Natural killer cell (primary cell): ENCODE data around the gene PRDM1. TPM values are rescaled to one million over a fixed set of nuclear protein-coding genes. Genes with fewer than 3 reads are reported as not detected.

Experiments
- ATAC-seq, 3 donors: fragments of 150-1000 bp in 2 of 3; fragments of 200-7000 bp in 1 of 3; cut with Tn5 transposase; 1 replicate in 1 of 3; 2 replicates in 2 of 3; pipeline ENCODE4 v1.10.0; 2021; ENCODE audit warnings: mild to moderate bottlenecking in 2 of 3, moderate library complexity in 2 of 3
- DNase-seq, 2 donors: peaks; one replicate each; pipeline versions ENCODE4 v3.0.0 to v3.0.0-alpha.2; 2013 to 2021; ENCODE audit warnings: mixed read lengths in 1 of 2
- H3K27ac ChIP-seq: one replicate; pipeline ENCODE4 v1.5.1; 2013; ENCODE audit warnings: mild to moderate bottlenecking, low read length
- H3K27me3 ChIP-seq: one replicate; pipeline ENCODE4 v1.6.1; 2013; ENCODE audit warnings: low read length; ENCODE audit not compliant: control insufficient read depth, insufficient read depth
- H3K36me3 ChIP-seq: one replicate; pipeline ENCODE4 v1.6.1; 2013; ENCODE audit warnings: low read length; ENCODE audit not compliant: control insufficient read depth, insufficient read depth
- H3K4me1 ChIP-seq: one replicate; pipeline ENCODE4 v1.6.1; 2013; ENCODE audit warnings: low read length; ENCODE audit not compliant: control insufficient read depth, insufficient read depth
- H3K4me3 ChIP-seq: one replicate; pipeline ENCODE4 v1.5.1; 2013; ENCODE audit warnings: low read length
- H3K9me3 ChIP-seq: one replicate; pipeline ENCODE4 v1.6.1; 2013; ENCODE audit warnings: low read length; ENCODE audit not compliant: control insufficient read depth, insufficient read depth
- H3K27ac Mint-ChIP-seq, 2 donors: one replicate each; pipeline ENCODE4 v1.8.0; 2022; ENCODE audit warnings: mild to moderate bottlenecking in 2 of 2, mixed read lengths in 2 of 2, moderate library complexity in 1 of 2
- H3K27me3 Mint-ChIP-seq, 2 donors: one replicate each; pipeline ENCODE4 v1.8.0; 2022; ENCODE audit warnings: low read depth in 2 of 2, mixed read lengths in 2 of 2
- H3K36me3 Mint-ChIP-seq: one replicate; pipeline ENCODE4 v1.8.0; 2022; ENCODE audit warnings: mixed read lengths
- H3K4me1 Mint-ChIP-seq, 2 donors: one replicate each; pipeline ENCODE4 v1.8.0; 2022; ENCODE audit warnings: mixed read lengths in 2 of 2
- H3K4me3 Mint-ChIP-seq: one replicate; pipeline ENCODE4 v1.8.0; 2022; ENCODE audit warnings: mild to moderate bottlenecking, moderate library complexity, mixed read lengths
- H3K9me3 Mint-ChIP-seq, 2 donors: one replicate each; pipeline ENCODE4 v1.8.0; 2022; ENCODE audit warnings: mixed read lengths in 2 of 2
- CTCF ChIP-seq: fragments of 200-600 bp; IDR thresholded peaks from one replicate; pipeline ENCODE4 v1.8.0; 2022; ENCODE audit warnings: antibody characterized with exemption
- WGBS: methylation state at CpG from one replicate; pipeline ENCODE4 v1.1.7; 2013; ENCODE audit warnings: missing lambda C conversion rate; ENCODE audit not compliant: insufficient coverage; 5-methylcytosine and 5-hydroxymethylcytosine counted together
- intact Hi-C: fragments of 100-400 bp; cut with micrococcal nuclease; formaldehyde crosslinking; loops from one replicate; pipeline ENCODE4 v1.14.2; 2022
- total RNA-seq, 4 donors: library from RNA; stranded (reverse); fragments of 120-200 nt in 1 of 4; gene quantifications; one replicate each; pipeline versions ENCODE4 v1.2.3 to v1.2.4, GENCODE V29; 2013 to 2022

Gene PRDM1
- total RNA-seq, 3 donors from 2014 or later (not counting 1 experiment from before 2014, with no cell fraction given), result 165 to 180 (median 177) TPM

DNA sequence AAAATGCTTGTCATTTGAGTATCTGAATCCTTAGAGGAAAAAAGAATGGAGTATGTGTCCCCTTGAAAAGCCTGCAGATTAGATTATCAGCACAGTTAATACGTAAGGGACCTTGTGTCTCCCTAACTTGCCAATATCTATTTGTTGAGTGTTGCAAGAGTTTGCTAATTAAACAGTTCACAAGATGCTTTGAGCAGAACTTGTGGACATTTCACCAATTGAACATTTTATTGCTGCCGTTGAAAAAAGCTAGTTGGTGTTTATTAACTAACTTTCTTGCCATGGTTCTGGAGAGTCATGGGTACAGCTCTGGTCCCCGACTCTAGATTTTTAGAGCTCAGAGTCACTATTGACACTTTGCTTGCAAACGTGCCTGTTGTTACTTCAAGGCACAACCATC lies 30.6 kb upstream of the PRDM1 start:
- Histone ChIP-seq H3K36me3 (no peaks in the 10 kb centered on the region), H3K4me1 (peaks cover 7% of the 10 kb centered on the region), H3K4me3 (no peak overlapping the region), H3K9me3 (no peaks in the 10 kb centered on the region), H3K27me3 (no peaks in the 10 kb centered on the region), H3K27ac (no peak overlapping the region)
- Mint-ChIP-seq H3K27ac (no peak overlapping the region), H3K27me3 (peaks cover 0 to 6% of the 10 kb centered on the region in 2 donors), H3K4me1 (peaks cover 8 to 9% of the 10 kb centered on the region in 2 donors), H3K9me3 (no peaks in the 10 kb centered on the region), H3K36me3 (no peaks in the 10 kb centered on the region), H3K4me3 (no peak overlapping the region)
- 93% methylated on average over 3 of the region's 4 CpGs for WGBS
- intact Hi-C loops, result no loop called here
- TF ChIP-seq CTCF, result no peak
- ATAC-seq (no peak), DNase-seq (no peak)

DNA sequence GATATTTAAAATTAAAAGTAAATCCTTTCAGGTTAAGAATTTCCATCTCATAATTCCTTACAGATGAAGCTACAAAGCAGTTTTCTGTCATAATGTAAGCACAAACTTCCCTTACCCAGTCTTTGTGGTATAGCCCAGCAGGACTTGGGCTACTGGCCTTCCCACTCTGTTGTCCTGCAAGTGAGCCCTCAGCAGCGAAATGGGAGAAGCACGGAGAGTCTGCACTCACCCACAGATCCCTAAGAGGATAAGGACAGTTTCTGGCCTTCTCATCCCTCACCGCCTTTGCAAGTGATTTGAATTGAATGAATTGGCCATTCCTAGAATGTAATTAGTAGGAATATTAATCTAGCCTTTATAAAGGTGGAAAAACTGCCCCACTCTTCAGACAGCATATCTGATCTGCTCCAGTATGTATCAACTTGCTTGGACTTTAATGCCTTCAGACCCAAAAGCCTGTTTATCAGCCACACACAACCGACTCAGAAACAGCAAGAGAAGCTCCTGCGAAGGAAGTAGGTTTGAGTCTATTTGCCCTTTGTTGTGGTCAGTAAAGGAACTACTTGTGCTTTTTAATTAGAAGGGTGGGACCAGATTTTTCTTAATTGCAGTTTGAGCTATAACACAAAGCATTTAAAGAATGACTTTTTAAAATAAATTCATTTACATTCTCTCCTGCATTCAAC lies 29.9 kb upstream of the PRDM1 start:
- H3K27ac ChIP-seq, result no peak overlapping the region
- no peak overlapping the region for H3K4me3 Mint-ChIP-seq
- H3K36me3 Mint-ChIP-seq, result no peaks in the 10 kb centered on the region
- peaks cover 7% of the 10 kb centered on the region for H3K4me1 ChIP-seq
- 54% methylated on average over 4 of the region's 5 CpGs for WGBS
- H3K9me3 ChIP-seq, result no peaks in the 10 kb centered on the region
- peaks cover 0 to 4% of the 10 kb centered on the region in 2 donors for H3K27me3 Mint-ChIP-seq
- H3K27me3 ChIP-seq, result no peaks in the 10 kb centered on the region
- H3K4me1 Mint-ChIP-seq, result peaks cover 8 to 9% of the 10 kb centered on the region in 2 donors
- no peak overlapping the region for H3K27ac Mint-ChIP-seq
- peak in 1 of 2 donors; percentile 70 for DNase-seq
- no peaks in the 10 kb centered on the region for H3K9me3 Mint-ChIP-seq
- no peak overlapping the region for H3K4me3 ChIP-seq
- intact Hi-C loops, result no loop called here
- H3K36me3 ChIP-seq, result no peaks in the 10 kb centered on the region
- ATAC-seq, result peak in 1 of 3 donors; percentile 36
- TF ChIP-seq CTCF, result no peak

DNA sequence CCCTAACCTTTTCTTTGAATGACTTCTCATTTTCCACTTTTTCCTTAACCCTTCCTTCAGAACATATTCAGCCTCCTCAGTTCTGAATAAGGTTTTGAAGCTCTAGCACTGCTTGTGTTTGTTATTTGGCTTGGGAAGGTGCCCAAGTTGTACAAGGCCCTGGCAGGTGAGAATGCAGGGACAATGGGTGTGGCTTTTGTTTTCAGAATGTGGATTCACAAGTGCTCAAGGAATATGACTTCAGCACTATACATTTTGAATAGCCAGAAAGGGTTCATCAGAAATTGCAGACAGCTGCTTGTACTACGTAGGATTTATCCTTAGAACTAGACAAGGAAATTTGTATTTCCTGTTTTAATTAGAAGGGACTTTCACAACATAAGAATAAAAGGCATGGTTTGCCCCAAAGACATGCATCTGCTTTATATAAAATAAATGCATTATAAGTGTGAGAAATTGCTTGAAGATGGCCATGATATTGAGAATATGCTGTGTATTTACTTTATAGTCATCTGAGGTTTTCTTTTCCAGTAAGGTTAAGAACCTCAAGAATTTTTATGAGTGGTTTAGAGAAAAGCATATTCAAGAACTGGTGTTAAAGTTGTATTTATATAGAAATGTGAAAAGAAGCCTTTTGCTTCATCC lies 29.3 kb upstream of the PRDM1 start:
- TF ChIP-seq CTCF, result no peak
- peaks cover 7% of the 10 kb centered on the region for H3K4me1 ChIP-seq
- intact Hi-C loops, result no loop called here

More for the DNA sequence above, 29.3 kb upstream of the PRDM1 start:
- no peaks in the 10 kb centered on the region for H3K36me3 Mint-ChIP-seq
- H3K9me3 Mint-ChIP-seq, result no peaks in the 10 kb centered on the region
- ATAC-seq (no peak), DNase-seq (no peak)
- H3K27me3 ChIP-seq, result no peaks in the 10 kb centered on the region
- H3K27ac ChIP-seq, result no peak overlapping the region
- no peak overlapping the region for H3K4me3 Mint-ChIP-seq
- H3K9me3 ChIP-seq, result no peaks in the 10 kb centered on the region
- WGBS, result no CpG with 5 or more reads among the region's 1 CpG
- H3K4me1 Mint-ChIP-seq, result peaks cover 8 to 9% of the 10 kb centered on the region in 2 donors
- H3K36me3 ChIP-seq, result no peaks in the 10 kb centered on the region
- H3K27ac Mint-ChIP-seq, result no peak overlapping the region
- H3K4me3 ChIP-seq, result no peak overlapping the region
- H3K27me3 Mint-ChIP-seq, result no peaks in the 10 kb centered on the region
